Ascending aorta (tissue), 2 donors: ENCODE results near the gene DPRX. TPM values are rescaled to one million over a fixed set of nuclear protein-coding genes. Genes with fewer than 3 reads are reported as not detected.

Source experiments
- DNase-seq, 2 donors: peaks; one replicate each; pipeline ENCODE4 v3.0.0-alpha.2; 2019; ENCODE audit warnings: low spot score in 2 of 2
- H3K27ac ChIP-seq, 2 donors: fragments of 200-600 bp; sonication (generic); one replicate each; pipeline ENCODE4 v1.5.1; 2016 to 2017; ENCODE audit warnings: mild to moderate bottlenecking in 1 of 2
- H3K27me3 ChIP-seq: fragments of 200-600 bp; sonication (generic); one replicate; pipeline ENCODE4 v1.5.1; 2017
- H3K36me3 ChIP-seq, 2 donors: fragments of 200-600 bp; sonication (generic); one replicate each; pipeline ENCODE4 v1.5.1; 2016
- H3K4me1 ChIP-seq, 2 donors: fragments of 200-600 bp; sonication (generic); one replicate each; pipeline ENCODE4 v1.5.1; 2016 to 2017; ENCODE audit warnings: mild to moderate bottlenecking in 1 of 2
- H3K4me3 ChIP-seq, 2 donors: fragments of 200-600 bp; sonication (generic); one replicate each; pipeline ENCODE4 v1.5.1; 2016 to 2017; ENCODE audit warnings: mild to moderate bottlenecking in 1 of 2
- H3K9me3 ChIP-seq, 2 donors: fragments of 200-600 bp; sonication (generic); one replicate each; pipeline ENCODE4 v1.5.1; 2016
- intact Hi-C: fragments of 100-400 bp; cut with DNase I; formaldehyde crosslinking; loops from one replicate; pipeline ENCODE4 v1.15.1; 2023
- total RNA-seq: library from RNA; depleted of rRNA; stranded (reverse); fragments of >200 nt; gene quantifications from one replicate; pipeline ENCODE4 v1.1.0, GENCODE V29; 2016
- TF ChIP-seq, protein P1 (sequence below), 3 experiments: fragments of 200-600 bp in 2 of 3; fragments of 450-650 bp in 1 of 3; sonication (generic) in 2 of 3; IDR thresholded peaks; one replicate each; pipeline ENCODE4 v1.5.1; 2016 to 2019; ENCODE audit warnings: antibody characterized with exemption in 3 of 3, mild to moderate bottlenecking in 1 of 3, moderate library complexity in 1 of 3

Gene DPRX
- total RNA-seq, 1 donor from 2014 or later, result not detected

- TF ChIP-seq, protein P1, sequence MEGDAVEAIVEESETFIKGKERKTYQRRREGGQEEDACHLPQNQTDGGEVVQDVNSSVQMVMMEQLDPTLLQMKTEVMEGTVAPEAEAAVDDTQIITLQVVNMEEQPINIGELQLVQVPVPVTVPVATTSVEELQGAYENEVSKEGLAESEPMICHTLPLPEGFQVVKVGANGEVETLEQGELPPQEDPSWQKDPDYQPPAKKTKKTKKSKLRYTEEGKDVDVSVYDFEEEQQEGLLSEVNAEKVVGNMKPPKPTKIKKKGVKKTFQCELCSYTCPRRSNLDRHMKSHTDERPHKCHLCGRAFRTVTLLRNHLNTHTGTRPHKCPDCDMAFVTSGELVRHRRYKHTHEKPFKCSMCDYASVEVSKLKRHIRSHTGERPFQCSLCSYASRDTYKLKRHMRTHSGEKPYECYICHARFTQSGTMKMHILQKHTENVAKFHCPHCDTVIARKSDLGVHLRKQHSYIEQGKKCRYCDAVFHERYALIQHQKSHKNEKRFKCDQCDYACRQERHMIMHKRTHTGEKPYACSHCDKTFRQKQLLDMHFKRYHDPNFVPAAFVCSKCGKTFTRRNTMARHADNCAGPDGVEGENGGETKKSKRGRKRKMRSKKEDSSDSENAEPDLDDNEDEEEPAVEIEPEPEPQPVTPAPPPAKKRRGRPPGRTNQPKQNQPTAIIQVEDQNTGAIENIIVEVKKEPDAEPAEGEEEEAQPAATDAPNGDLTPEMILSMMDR (IDR thresholded peaks at IDR 0.05), result no peak
- Histone ChIP-seq H3K27ac (no peak overlapping the region), H3K4me1 (no peaks in the 10 kb centered on the region), H3K27me3 (no peaks in the 10 kb centered on the region), H3K36me3 (no peaks in the 10 kb centered on the region), H3K4me3 (no peak overlapping the region), H3K9me3 (no peaks in the 10 kb centered on the region)
- DNase-seq, result no peak
- intact Hi-C loops, result no loop called here
These were observed 3.0 kb downstream of the DPRX start for GRCh38 chr19:53634768-53635167.

DNA sequence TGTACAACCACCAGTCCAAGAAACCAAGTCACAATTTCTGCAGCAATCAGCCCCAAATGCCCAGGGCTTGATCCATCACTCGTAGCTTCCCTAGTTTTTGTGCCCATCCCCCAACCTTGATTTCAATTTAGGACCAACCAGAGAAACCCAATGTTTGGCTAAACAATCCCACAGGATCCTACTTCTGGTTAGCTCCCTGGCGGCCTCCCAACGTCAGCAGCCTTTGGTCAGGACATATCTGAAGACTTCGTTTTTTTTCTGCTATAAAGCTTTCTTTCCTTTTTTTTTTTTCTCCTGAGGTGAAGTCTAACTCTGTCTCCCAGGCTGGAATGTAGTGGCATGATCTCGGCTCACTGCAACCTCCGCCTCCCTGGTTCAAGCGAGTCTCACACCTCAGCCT lies 7.7 kb downstream of the DPRX start:
- H3K9me3 ChIP-seq, result no peaks in the 10 kb centered on the region
- H3K4me1 ChIP-seq, result no peaks in the 10 kb centered on the region
- TF ChIP-seq, protein P1 (IDR thresholded peaks at IDR 0.05), result no peak
- DNase-seq, result no peak
- no peaks in the 10 kb centered on the region for H3K36me3 ChIP-seq
- H3K27ac ChIP-seq, result no peak overlapping the region
- H3K27me3 ChIP-seq, result no peaks in the 10 kb centered on the region
- no peak overlapping the region for H3K4me3 ChIP-seq
- intact Hi-C loops, result no loop called here

GRCh38 chr19:53642381-53643099 lies 10.7 kb downstream of the DPRX start:
- H3K4me3 ChIP-seq, result no peak overlapping the region
- no peaks in the 10 kb centered on the region for H3K36me3 ChIP-seq
- DNase-seq, result no peak
- H3K4me1 ChIP-seq, result no peaks in the 10 kb centered on the region
- intact Hi-C loops, result no loop called here
- TF ChIP-seq, protein P1 (IDR thresholded peaks at IDR 0.05), result no peak
- H3K9me3 ChIP-seq, result no peaks in the 10 kb centered on the region
- no peaks in the 10 kb centered on the region for H3K27me3 ChIP-seq
- H3K27ac ChIP-seq, result no peak overlapping the region

- peaks cover 4 to 7% of the 10 kb centered on the region in 2 donors for H3K9me3 ChIP-seq
- TF ChIP-seq, protein P1 (IDR thresholded peaks at IDR 0.05), result no peak
- H3K27me3 ChIP-seq, result no peaks in the 10 kb centered on the region
- no peaks in the 10 kb centered on the region for H3K4me1 ChIP-seq
- DNase-seq, result no peak
- intact Hi-C loops, result no loop called here
- no peak overlapping the region for H3K4me3 ChIP-seq
- H3K27ac ChIP-seq, result no peak overlapping the region
- H3K36me3 ChIP-seq, result no peaks in the 10 kb centered on the region
These were observed 12.4 kb downstream of the DPRX start for GRCh38 chr19:53644061-53644816.

- Histone ChIP-seq H3K27ac (no peak overlapping the region), H3K27me3 (no peaks in the 10 kb centered on the region), H3K36me3 (no peaks in the 10 kb centered on the region), H3K9me3 (peaks cover 13 to 19% of the 10 kb centered on the region in 2 donors), H3K4me3 (no peak overlapping the region), H3K4me1 (no peaks in the 10 kb centered on the region)
- DNase-seq, result no peak
- intact Hi-C loops, result no loop called here
- TF ChIP-seq, protein P1 (IDR thresholded peaks at IDR 0.05), result no peak
These were observed 14.3 kb downstream of the DPRX start for GRCh38 chr19:53646144-53646543.
